GM12865 (cell line): ENCODE data around the gene BET1.

Experiments used
- DNase-seq: peaks from one replicate; pipeline ENCODE4 v3.0.0; 2010; ENCODE audit warnings: low read depth
- H3K4me3 ChIP-seq: 2 replicates; pipeline ENCODE4 v1.5.1; 2011; ENCODE audit warnings: mild to moderate bottlenecking, low read depth, low read length, control low read depth
- TF ChIP-seq, protein P1 (sequence below): IDR thresholded peaks from 2 replicates; pipeline ENCODE4 v1.5.1; 2011; ENCODE audit warnings: low read length, control low read depth, low read depth, inconsistent platforms; ENCODE audit not compliant: insufficient read depth; ENCODE audit errors: missing control alignments

The BET1 gene

DNA sequence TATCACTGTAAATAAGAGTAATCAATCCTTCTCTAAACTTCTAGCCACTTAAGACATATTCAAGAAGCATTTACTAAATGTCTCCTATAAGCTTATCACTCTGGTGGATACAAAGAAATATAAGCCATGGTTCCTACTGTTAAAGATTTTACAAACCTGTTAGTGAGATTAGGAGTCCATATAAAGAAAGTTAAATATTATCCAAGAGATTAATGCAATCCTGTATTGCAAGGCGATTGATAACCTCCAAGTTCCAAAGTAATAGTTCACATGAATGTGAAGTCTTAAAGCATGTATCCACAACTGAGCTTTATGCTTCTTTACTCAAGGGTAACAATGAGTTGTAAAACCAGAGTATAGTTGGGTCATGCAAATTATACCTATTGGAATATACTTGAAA, 12.6 kb upstream of the BET1 start:
- TF ChIP-seq, protein P1, sequence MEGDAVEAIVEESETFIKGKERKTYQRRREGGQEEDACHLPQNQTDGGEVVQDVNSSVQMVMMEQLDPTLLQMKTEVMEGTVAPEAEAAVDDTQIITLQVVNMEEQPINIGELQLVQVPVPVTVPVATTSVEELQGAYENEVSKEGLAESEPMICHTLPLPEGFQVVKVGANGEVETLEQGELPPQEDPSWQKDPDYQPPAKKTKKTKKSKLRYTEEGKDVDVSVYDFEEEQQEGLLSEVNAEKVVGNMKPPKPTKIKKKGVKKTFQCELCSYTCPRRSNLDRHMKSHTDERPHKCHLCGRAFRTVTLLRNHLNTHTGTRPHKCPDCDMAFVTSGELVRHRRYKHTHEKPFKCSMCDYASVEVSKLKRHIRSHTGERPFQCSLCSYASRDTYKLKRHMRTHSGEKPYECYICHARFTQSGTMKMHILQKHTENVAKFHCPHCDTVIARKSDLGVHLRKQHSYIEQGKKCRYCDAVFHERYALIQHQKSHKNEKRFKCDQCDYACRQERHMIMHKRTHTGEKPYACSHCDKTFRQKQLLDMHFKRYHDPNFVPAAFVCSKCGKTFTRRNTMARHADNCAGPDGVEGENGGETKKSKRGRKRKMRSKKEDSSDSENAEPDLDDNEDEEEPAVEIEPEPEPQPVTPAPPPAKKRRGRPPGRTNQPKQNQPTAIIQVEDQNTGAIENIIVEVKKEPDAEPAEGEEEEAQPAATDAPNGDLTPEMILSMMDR: no peak
- DNase-seq: no peak
- H3K4me3 ChIP-seq: no peak overlapping the region

DNA sequence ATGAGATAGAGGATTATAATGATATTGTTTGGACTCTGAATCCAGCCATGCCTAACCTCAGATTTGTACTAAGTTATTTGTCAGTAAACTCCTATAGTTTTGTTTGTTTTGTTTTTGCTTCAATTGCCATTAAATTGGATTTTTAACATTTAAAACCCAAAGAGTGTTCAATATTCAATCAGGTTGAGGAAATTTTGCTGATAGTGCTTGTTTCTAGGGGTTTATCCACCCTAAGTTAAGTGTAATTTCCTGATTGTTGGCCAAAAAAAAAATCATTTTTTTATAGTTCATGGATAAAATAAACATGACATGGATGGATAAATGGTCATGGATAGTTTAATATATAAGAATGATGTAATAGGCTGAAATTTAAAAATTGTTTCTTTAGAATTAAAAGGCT, 11.4 kb upstream of the BET1 start:
- no peak for DNase-seq
- H3K4me3 ChIP-seq: no peak overlapping the region
- TF ChIP-seq, protein P1: no peak

DNA sequence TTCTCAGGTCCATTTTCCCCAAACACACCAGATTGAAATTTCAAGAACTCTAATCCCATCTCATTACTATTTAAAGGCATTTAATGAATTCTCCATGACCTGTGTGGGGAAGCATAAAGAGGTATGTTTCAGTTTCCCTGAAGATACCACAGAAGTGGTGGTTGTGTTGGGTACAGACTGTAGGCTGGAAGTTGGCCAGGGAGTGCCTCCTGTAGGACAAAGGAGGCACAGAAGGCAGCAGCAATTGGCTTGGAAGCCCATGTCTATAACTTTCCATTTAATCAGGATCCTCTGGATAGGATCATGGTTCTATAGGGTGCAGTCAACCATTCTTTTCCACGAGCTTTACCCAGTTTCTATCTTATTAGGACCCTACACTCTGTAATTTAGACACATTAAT, 8.6 kb upstream of the BET1 start:
- no peak for DNase-seq
- no peak overlapping the region for H3K4me3 ChIP-seq
- TF ChIP-seq, protein P1: no peak

DNA sequence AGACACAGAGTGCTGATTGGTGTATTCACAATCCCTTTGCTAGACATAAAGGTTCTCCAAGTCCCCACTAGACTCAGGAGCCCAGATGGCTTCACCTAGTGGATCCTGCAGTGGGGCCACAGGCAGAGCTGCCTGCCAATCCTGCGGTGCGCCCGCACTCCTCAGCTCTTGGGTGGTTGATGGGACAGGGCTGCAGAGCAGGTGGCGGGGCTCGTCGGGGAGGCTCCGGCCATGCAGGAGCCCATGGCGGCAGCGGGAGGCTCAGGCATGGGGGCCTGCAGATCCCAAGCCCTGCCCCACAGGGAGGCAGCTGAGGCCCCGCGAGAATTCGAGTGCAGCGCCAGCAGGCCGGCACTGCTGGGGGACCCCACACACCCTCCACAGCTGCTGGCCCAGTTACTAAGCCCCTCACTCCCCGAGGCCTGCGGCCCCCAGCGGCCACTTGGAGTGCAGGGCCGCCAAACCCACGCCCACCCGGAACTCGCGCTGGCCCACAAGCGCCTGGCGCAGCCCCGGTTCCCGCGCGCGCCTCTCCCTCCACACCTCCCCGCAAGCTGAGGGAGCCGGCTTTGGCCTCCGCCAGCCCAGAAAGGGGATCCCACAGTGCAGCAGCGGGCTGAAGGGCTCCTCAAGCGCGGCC, 7.7 kb upstream of the BET1 start:
- no peak overlapping the region for H3K4me3 ChIP-seq
- no peak for DNase-seq
- TF ChIP-seq, protein P1: no peak

DNA sequence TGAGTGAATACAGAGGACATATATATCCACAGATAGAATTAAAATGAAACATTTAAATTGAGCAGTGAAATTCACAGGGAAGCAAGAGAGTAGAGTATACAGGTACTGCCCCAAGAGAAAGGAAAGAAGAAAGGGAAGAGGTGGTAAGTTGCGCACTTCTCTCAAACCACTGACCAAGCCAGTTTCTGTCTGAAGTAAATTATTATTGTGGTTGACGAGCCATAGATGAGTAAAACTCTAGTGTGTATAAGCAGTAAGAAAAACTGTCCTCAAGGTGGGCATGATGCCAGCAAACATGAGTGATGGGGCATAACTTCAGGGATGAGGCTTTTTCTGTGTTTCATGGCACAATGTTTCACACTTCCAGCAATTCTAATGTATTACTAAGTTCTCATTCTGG, 4.4 kb upstream of the BET1 start:
- peak; percentile 4 for DNase-seq
- TF ChIP-seq, protein P1: no peak

DNA sequence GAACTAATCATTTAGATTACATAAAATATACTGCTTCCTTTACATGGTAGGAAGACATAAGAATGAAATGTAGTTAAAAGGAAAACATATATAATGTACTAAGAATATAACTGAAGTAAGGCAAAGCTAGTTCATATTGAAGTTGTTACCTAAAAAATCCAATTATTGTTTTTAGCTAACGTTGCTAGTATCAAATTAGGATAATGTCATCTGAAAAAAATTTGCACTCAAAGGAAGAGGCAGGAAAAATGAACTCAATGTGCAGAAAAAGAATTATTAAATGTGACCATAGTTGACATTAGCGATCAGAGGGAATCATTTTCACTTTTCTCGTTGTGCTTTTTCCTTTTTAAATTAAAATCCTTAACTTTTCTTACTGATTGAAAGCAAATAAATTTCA, 1.6 kb upstream of the BET1 start:
- TF ChIP-seq, protein P1: no peak
- no peak overlapping the region for H3K4me3 ChIP-seq

More for the DNA sequence above, 4.4 kb upstream of the BET1 start:
- H3K4me3 ChIP-seq: no peak overlapping the region

DNA sequence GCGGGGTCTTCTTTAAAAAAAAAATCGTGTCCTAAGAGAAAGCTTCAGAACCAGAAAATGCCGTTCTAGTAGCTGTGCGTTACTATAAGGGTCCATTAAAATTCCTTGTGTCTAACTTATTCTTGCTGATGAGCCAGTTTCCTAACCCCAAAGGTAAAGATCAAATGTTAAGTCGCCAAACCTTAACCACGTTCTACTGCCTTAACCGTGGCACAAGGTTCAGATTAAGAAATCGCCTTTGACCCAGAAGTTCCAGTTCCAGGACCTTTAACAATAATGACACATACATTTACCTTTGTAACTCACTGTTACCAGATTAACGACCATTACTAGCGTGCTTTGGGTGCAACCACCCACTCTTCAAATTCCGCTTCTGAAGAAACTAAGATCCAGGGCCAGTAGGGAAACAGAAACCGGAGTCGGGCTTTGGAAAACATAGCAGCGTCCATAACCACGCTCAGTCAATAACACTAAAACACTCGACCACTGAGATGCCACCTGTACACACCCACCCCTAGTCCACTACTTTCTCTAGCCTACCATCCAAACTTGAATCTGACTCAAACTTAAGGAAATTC, 620 bp downstream of the BET1 start:
- peak; percentile 17 for DNase-seq
- TF ChIP-seq, protein P1: no peak
- H3K4me3 ChIP-seq: peak overlapping the region; percentile 87

More for the DNA sequence above, 1.6 kb upstream of the BET1 start:
- DNase-seq: no peak
